ENCODE results near the gene LPGAT1. TPM values are rescaled to one million over a fixed set of nuclear protein-coding genes. Genes with fewer than 3 reads are reported as not detected.

The LPGAT1 gene
- total RNA-seq, 1 donor from 2014 or later: 73.2 TPM

DNA sequence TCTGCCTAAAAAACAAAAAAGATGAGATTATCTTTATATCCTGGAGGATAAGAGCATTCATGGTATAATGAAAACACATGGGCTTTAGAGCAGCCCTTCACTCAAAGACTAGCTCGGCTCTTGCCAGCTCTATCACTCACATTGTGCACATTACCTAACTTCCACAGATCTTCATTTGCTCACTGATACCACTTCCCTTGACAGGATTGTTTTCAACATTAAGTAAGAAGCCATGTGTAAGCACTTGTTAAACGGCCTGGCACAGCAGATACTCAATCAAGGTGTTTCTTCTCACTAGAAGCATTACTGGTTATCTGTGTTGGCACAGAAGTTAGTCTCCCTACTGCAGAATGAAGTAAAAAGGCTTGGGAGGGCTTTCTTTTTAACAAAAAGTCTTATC lies 18.7 kb downstream of the LPGAT1 start:
- H3K4me3 Mint-ChIP-seq (ENCODE audit: unreplicated experiment): no peak overlapping the region
- no peaks in the 10 kb centered on the region for H3K4me1 Mint-ChIP-seq (ENCODE audit: low read depth, unreplicated experiment)
- TF ChIP-seq, protein P1, sequence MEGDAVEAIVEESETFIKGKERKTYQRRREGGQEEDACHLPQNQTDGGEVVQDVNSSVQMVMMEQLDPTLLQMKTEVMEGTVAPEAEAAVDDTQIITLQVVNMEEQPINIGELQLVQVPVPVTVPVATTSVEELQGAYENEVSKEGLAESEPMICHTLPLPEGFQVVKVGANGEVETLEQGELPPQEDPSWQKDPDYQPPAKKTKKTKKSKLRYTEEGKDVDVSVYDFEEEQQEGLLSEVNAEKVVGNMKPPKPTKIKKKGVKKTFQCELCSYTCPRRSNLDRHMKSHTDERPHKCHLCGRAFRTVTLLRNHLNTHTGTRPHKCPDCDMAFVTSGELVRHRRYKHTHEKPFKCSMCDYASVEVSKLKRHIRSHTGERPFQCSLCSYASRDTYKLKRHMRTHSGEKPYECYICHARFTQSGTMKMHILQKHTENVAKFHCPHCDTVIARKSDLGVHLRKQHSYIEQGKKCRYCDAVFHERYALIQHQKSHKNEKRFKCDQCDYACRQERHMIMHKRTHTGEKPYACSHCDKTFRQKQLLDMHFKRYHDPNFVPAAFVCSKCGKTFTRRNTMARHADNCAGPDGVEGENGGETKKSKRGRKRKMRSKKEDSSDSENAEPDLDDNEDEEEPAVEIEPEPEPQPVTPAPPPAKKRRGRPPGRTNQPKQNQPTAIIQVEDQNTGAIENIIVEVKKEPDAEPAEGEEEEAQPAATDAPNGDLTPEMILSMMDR (IDR thresholded peaks at IDR 0.05; ENCODE audit: partially characterized antibody, unreplicated experiment): no peak
- H3K27ac Mint-ChIP-seq (ENCODE audit: unreplicated experiment): no peak overlapping the region
- H3K27me3 Mint-ChIP-seq (ENCODE audit: unreplicated experiment): no peaks in the 10 kb centered on the region
- no peaks in the 10 kb centered on the region for H3K9me3 Mint-ChIP-seq (ENCODE audit: unreplicated experiment)
- DNase-seq: no peak
- H3K36me3 Mint-ChIP-seq (ENCODE audit: unreplicated experiment): peaks cover 17% of the 10 kb centered on the region

- Mint-ChIP-seq H3K36me3 (ENCODE audit: unreplicated experiment) (peaks cover 17% of the 10 kb centered on the region), H3K27me3 (ENCODE audit: unreplicated experiment) (no peaks in the 10 kb centered on the region), H3K27ac (ENCODE audit: unreplicated experiment) (no peak overlapping the region), H3K4me1 (ENCODE audit: low read depth, unreplicated experiment) (no peaks in the 10 kb centered on the region), H3K9me3 (ENCODE audit: unreplicated experiment) (no peaks in the 10 kb centered on the region), H3K4me3 (ENCODE audit: unreplicated experiment) (no peak overlapping the region)
- no peak for DNase-seq
- TF ChIP-seq, protein P1 (IDR thresholded peaks at IDR 0.05; ENCODE audit: partially characterized antibody, unreplicated experiment): no peak
These were observed 19.4 kb downstream of the LPGAT1 start for GRCh38 chr1:211811126-211811525.

DNA sequence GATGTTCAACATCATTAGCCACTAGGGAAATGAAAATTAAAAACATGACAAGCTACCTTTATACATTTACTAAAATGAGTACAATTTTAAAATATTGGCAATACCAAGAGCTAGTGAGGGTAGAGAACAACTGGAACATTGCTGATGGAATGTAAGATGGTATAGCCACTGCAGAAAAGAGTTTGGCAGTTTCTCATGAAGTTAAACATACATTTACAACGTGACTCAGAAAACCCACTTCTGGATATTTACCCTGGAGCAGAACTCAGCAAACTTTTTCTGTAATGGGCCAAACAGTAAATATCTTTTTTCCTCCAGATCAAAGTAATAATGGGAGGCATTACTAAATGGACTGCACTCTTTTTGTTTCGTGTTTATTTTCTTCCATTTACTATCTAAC lies 22.1 kb downstream of the LPGAT1 start:
- no peak for DNase-seq
- TF ChIP-seq, protein P1 (IDR thresholded peaks at IDR 0.05; ENCODE audit: partially characterized antibody, unreplicated experiment): no peak

GRCh38 chr1:211804915-211805314 lies 25.6 kb downstream of the LPGAT1 start:
- TF ChIP-seq, protein P1 (IDR thresholded peaks at IDR 0.05; ENCODE audit: partially characterized antibody, unreplicated experiment): no peak
- Mint-ChIP-seq H3K27ac (ENCODE audit: unreplicated experiment) (no peak overlapping the region), H3K9me3 (ENCODE audit: unreplicated experiment) (peaks cover 3% of the 10 kb centered on the region), H3K4me1 (ENCODE audit: low read depth, unreplicated experiment) (no peaks in the 10 kb centered on the region), H3K27me3 (ENCODE audit: unreplicated experiment) (no peaks in the 10 kb centered on the region), H3K4me3 (ENCODE audit: unreplicated experiment) (no peak overlapping the region), H3K36me3 (ENCODE audit: unreplicated experiment) (peaks cover 20% of the 10 kb centered on the region)
- no peak for DNase-seq

More for the DNA sequence above, 22.1 kb downstream of the LPGAT1 start:
- Mint-ChIP-seq H3K27ac (ENCODE audit: unreplicated experiment) (no peak overlapping the region), H3K27me3 (ENCODE audit: unreplicated experiment) (no peaks in the 10 kb centered on the region), H3K9me3 (ENCODE audit: unreplicated experiment) (no peaks in the 10 kb centered on the region), H3K4me1 (ENCODE audit: low read depth, unreplicated experiment) (no peaks in the 10 kb centered on the region), H3K4me3 (ENCODE audit: unreplicated experiment) (no peak overlapping the region), H3K36me3 (ENCODE audit: unreplicated experiment) (peaks cover 17% of the 10 kb centered on the region)

DNA sequence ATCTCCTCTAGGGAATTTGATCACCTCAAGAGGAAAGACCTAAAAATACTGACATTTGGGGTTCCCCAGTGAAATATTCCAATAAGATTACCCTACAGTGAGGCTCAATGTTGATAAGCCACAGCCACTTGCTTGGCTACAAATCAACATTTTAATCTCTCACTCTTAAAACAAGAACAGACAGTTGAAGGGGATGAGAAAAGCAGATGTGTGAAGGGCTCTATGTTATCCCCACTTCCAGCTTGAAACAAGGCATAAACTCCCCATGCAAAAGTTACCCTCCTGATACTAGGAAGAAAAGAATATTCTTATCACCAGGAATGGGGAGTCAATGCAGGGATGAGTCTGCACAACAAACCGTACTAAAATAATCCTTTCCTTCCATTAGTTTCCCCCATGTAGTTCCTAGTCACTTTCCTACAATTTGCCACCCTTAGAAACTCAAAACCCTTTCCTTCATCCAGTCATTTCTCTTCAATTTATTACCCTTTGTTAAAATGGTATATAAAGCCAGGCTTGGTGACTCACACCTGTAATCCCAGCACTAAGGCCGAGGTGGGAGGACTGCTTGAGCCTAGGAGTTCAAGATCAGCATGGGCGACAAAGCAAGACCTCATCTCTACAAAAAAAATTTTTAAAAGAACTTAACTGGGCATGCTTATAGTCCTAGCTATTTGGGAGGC lies 29.5 kb downstream of the LPGAT1 start:
- peaks cover 11% of the 10 kb centered on the region for H3K36me3 Mint-ChIP-seq (ENCODE audit: unreplicated experiment)
- TF ChIP-seq, protein P1 (IDR thresholded peaks at IDR 0.05; ENCODE audit: partially characterized antibody, unreplicated experiment): no peak
- no peak overlapping the region for H3K27ac Mint-ChIP-seq (ENCODE audit: unreplicated experiment)
- H3K4me1 Mint-ChIP-seq (ENCODE audit: low read depth, unreplicated experiment): no peaks in the 10 kb centered on the region
- no peaks in the 10 kb centered on the region for H3K27me3 Mint-ChIP-seq (ENCODE audit: unreplicated experiment)
- H3K9me3 Mint-ChIP-seq (ENCODE audit: unreplicated experiment): peaks cover 3% of the 10 kb centered on the region
- H3K4me3 Mint-ChIP-seq (ENCODE audit: unreplicated experiment): no peak overlapping the region
- DNase-seq: no peak

Data from glutamatergic neuron (in vitro differentiated cells).